ACC112 (cell line): Measurements from ENCODE around the gene MRPL39.

ENCODE experiments used
- H2AFZ ChIP-seq: fragments of 200-600 bp; sonication (generic); one replicate; pipeline ENCODE4 v1.6.0; 2017; ENCODE audit warnings: antibody characterized with exemption, low read length; ENCODE audit not compliant: unreplicated experiment
- H3K27ac ChIP-seq: fragments of 200-600 bp; sonication (generic); 2 replicates; pipeline ENCODE4 v1.5.1; 2014; ENCODE audit warnings: low read depth, mild to moderate bottlenecking, antibody characterized with exemption, low read length, moderate library complexity
- H3K27me3 ChIP-seq: fragments of 200-600 bp; sonication (generic); 2 replicates; pipeline ENCODE4 v1.6.1; 2014; ENCODE audit warnings: mild to moderate bottlenecking, antibody characterized with exemption, low read length, moderate library complexity, mixed read lengths; ENCODE audit not compliant: insufficient read depth
- H3K36me3 ChIP-seq: fragments of 200-600 bp; sonication (generic); 2 replicates; pipeline ENCODE4 v1.6.1; 2016; ENCODE audit warnings: mild to moderate bottlenecking, antibody characterized with exemption, low read length, moderate library complexity, mixed read lengths; ENCODE audit not compliant: insufficient read depth
- H3K4me1 ChIP-seq: fragments of 200-600 bp; sonication (generic); one replicate; pipeline ENCODE4 v1.6.1; 2016; ENCODE audit warnings: low read length, mixed read lengths; ENCODE audit not compliant: insufficient read depth, unreplicated experiment, control insufficient read depth
- H3K4me3 ChIP-seq: fragments of 200-600 bp; sonication (generic); 2 replicates; pipeline ENCODE4 v1.5.1; 2014; ENCODE audit warnings: mild to moderate bottlenecking, low read depth, low read length
- H3K79me2 ChIP-seq: fragments of 200-600 bp; sonication (generic); one replicate; pipeline ENCODE4 v1.6.0; 2016; ENCODE audit warnings: low read length; ENCODE audit not compliant: control insufficient read depth, unreplicated experiment, insufficient read depth

The MRPL39 gene

GRCh38 chr21:25536752-25537151 lies 70.5 kb downstream of the MRPL39 start:
- H3K36me3 ChIP-seq, result no peaks in the 10 kb centered on the region
- no peak overlapping the region for H3K4me3 ChIP-seq
- H3K27ac ChIP-seq, result no peak overlapping the region
- no peaks in the 10 kb centered on the region for H3K79me2 ChIP-seq
- H2AFZ ChIP-seq, result no peak overlapping the region
- peaks cover 14% of the 10 kb centered on the region; the same call in 1 of the 2 replicates for H3K27me3 ChIP-seq
- no peaks in the 10 kb centered on the region for H3K4me1 ChIP-seq

GRCh38 chr21:25535849-25536248 lies 71.4 kb downstream of the MRPL39 start:
- Histone ChIP-seq H2AFZ (no peak overlapping the region), H3K79me2 (no peaks in the 10 kb centered on the region), H3K4me1 (no peaks in the 10 kb centered on the region), H3K36me3 (no peaks in the 10 kb centered on the region), H3K27me3 (peaks cover 14% of the 10 kb centered on the region; the same call in 1 of the 2 replicates), H3K27ac (no peak overlapping the region), H3K4me3 (no peak overlapping the region)
